ENCODE data around the gene IL17RD. TPM values are rescaled to one million over a fixed set of nuclear protein-coding genes. Genes with fewer than 3 reads are reported as not detected.

The IL17RD gene
- total and polyA plus RNA-seq, 9 of the 15 experiments (the other 6 are each of a cell fraction or from before 2014, with no cell fraction given) = under 0.01 to 0.09 (median 0.04) TPM; not detected in 4

- DNase-seq (ENCODE audit: extremely low read depth in 1 of 4, low spot score in 3 of 4) (peak in 1 of 4 experiments; percentile 8), ATAC-seq (no peak), FAIRE-seq (no peak)
- no peak for TF ChIP-seq ILF3 (IDR thresholded peaks at IDR 0.05; ENCODE audit: borderline replicate concordance)
- no peak for TF ChIP-seq MXI1 (IDR thresholded peaks at IDR 0.05; ENCODE audit: low read depth, low read length)
- TF ChIP-seq STAT5B (CRISPR knock-in tag; IDR thresholded peaks at IDR 0.05) = no peak
- no peak for TF ChIP-seq FOXK1 (CRISPR knock-in tag; IDR thresholded peaks at IDR 0.05; ENCODE audit: borderline replicate concordance)
- TF ChIP-seq KDM5B (IDR thresholded peaks at IDR 0.05; ENCODE audit: insufficient replicate concordance, low read depth, low read length) = no peak
- no peak for TF ChIP-seq TEAD4 (IDR thresholded peaks at IDR 0.05; ENCODE audit: low read length)
- TF ChIP-seq TEAD4 (CRISPR knock-in tag; IDR thresholded peaks at IDR 0.05; ENCODE audit: borderline replicate concordance) = no peak
- no peak for TF ChIP-seq NUFIP1 (IDR thresholded peaks at IDR 0.05; ENCODE audit: partially characterized antibody)
- no peak for TF ChIP-seq DIDO1 (tag; IDR thresholded peaks at IDR 0.05; ENCODE audit: low read depth)
- no peak for TF ChIP-seq ZNF280A (IDR thresholded peaks at IDR 0.05; ENCODE audit: low read depth, partially characterized antibody)
- TF ChIP-seq AFF4 (CRISPR knock-in tag; IDR thresholded peaks at IDR 0.05) = no peak
- no peak for TF ChIP-seq ZNF780A (CRISPR knock-in tag; IDR thresholded peaks at IDR 0.05)
- no peak for TF ChIP-seq EGR1 (conservative IDR thresholded peaks at IDR 0.05)
- TF ChIP-seq RAD51 (IDR thresholded peaks at IDR 0.05; ENCODE audit: borderline replicate concordance, low read depth) = no peak
- no peak for TF ChIP-seq ETS1 (conservative IDR thresholded peaks at IDR 0.05; ENCODE audit: control insufficient read depth, low read depth, low read length)
- TF ChIP-seq CEBPG (CRISPR knock-in tag; IDR thresholded peaks at IDR 0.05) = no peak
- TF ChIP-seq CEBPG (tag; conservative IDR thresholded peaks at IDR 0.05 in 1 of 2, IDR thresholded peaks at IDR 0.05 in 1 of 2) = no peak
- H3K9ac ChIP-seq (ENCODE audit: insufficient read depth in 1 of 2, low read depth in 2 of 2, low read length in 2 of 2) = no peak overlapping the region
- H2AFZ ChIP-seq (ENCODE audit: low read depth, low read length) = no peak overlapping the region
- no peak overlapping the region for H3K27ac ChIP-seq (ENCODE audit: extremely low read depth, low read depth, low read length)
- no peaks in the 10 kb centered on the region for H3K79me2 ChIP-seq (ENCODE audit: control insufficient read depth, insufficient read depth, low read length)
- in situ Hi-C loops (cut with MboI) = no loop called here
- H3K4me2 ChIP-seq (ENCODE audit: insufficient read depth, low read length) = no peak overlapping the region
- H3K4me1 ChIP-seq (replicated peaks in 1 of 2; ENCODE audit: control insufficient read depth in 2 of 2, insufficient read depth in 2 of 2, low read length in 2 of 2) = no peaks in the 10 kb centered on the region
- WGBS (ENCODE audit: insufficient coverage, low coverage, missing lambda C conversion rate) = 10% methylated on average over 2 of the region's 2 CpGs
- H3K36me3 ChIP-seq (ENCODE audit: control insufficient read depth, insufficient read depth, low read length) = no peaks in the 10 kb centered on the region
- no peaks in the 10 kb centered on the region for H3K9me3 ChIP-seq (replicated peaks; ENCODE audit: control insufficient read depth, insufficient read depth, low read depth, low read length)
- intact Hi-C loops (cut with micrococcal nuclease) = no loop called here
- no TSS peak for BruUV-seq (replicated peaks)
- POLR2A ChIA-PET = interaction anchor here (0.8 kb wide), 1 partner anchor 8 kb away, joined by 4 read pairs; no protein-coding TSS in a partner anchor
- H3K9me1 ChIP-seq (ENCODE audit: control insufficient read depth, insufficient read depth, low read length) = no peaks in the 10 kb centered on the region
- CTCF ChIA-PET (ENCODE audit: low intra/inter-chr PET ratio) = no interaction called here
- peaks cover 16 to 65% of the 10 kb centered on the region in 2 experiments; a peak in 4 of 5 replicates for H3K27me3 ChIP-seq (ENCODE audit: control insufficient read depth in 2 of 2, insufficient read depth in 2 of 2, low read length in 2 of 2)
- no peaks in the 10 kb centered on the region for H4K20me1 ChIP-seq (replicated peaks; ENCODE audit: control insufficient read depth, insufficient read depth, low read length)
- no peak overlapping the region for H3K4me3 ChIP-seq
Observed at GRCh38 chr3:57132674-57133073, 32.5 kb downstream of the IL17RD start.

Measured in K562 (cell line).